H1 (cell line): Measurements from ENCODE around the gene BCAM.
"Not testable (repeated sequence)": the region's sequence is repeated elsewhere in the genome, so short reads cannot be mapped to it uniquely, and the experiment has no call there.

ENCODE experiments used
- GABPA ChIP-seq: IDR thresholded peaks from 2 replicates; pipeline ENCODE4 v1.6.1; 2011; ENCODE audit warnings: mild to moderate bottlenecking, low read length, moderate library complexity, borderline replicate concordance; ENCODE audit not compliant: insufficient read depth
- JUN ChIP-seq: IDR thresholded peaks from 2 replicates; pipeline ENCODE4 v1.6.1; 2011; ENCODE audit warnings: low read depth, mild to moderate bottlenecking, improper control_type of control experiment, low read length
- POLR2AphosphoS5 ChIP-seq: IDR thresholded peaks from 2 replicates; pipeline ENCODE4 v1.6.1; 2011; ENCODE audit warnings: low read depth, low read length
- TBP ChIP-seq: IDR thresholded peaks from 2 replicates; pipeline ENCODE4 v1.6.1; 2011; ENCODE audit warnings: low read depth, low read length, improper control_type of control experiment
- ZNF274 ChIP-seq: IDR thresholded peaks from 2 replicates; pipeline ENCODE4 v1.7.0; 2012; ENCODE audit warnings: low read length, borderline replicate concordance; ENCODE audit errors: extremely low read depth
- TF ChIP-seq, protein P1 (sequence below): IDR thresholded peaks from 2 replicates; pipeline ENCODE4 v1.6.1; 2012; ENCODE audit warnings: inconsistent platforms
- TF ChIP-seq, protein P2 (sequence below), 3 experiments: IDR thresholded peaks; 1 replicate in 2 of 3; 2 replicates in 1 of 3; pipeline versions ENCODE4 v1.5.1 to v1.6.1; 2011; ENCODE audit warnings: low read length in 3 of 3, mild to moderate bottlenecking in 3 of 3, inconsistent platforms in 2 of 3, low read depth in 1 of 3, moderate library complexity in 1 of 3; ENCODE audit not compliant: insufficient read depth in 1 of 3; ENCODE audit errors: control extremely low read depth in 1 of 3
- TF ChIP-seq, protein P3 (sequence below): IDR thresholded peaks from 2 replicates; pipeline ENCODE4 v1.6.1; 2011; ENCODE audit warnings: low read depth, mild to moderate bottlenecking, low read length; ENCODE audit not compliant: insufficient read depth

DNA sequence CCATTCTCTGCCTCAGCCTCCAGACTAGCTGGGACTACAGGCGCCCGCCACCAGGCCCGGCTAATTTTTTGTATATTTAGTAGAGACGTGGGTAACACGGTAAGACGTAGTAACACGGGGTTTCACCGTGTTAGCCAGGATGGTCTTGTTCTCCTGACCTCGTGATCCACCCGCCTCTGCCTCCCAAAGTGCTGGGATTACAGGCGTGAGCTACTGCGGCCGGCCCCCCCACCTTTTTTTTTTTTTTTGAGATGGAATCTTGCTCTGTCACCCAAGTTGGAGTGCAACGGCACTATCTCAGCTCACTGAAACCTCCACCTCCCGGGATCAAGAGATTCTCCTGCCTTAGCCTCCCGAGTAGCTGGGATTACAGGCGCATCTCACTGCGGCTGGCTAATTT lies 36.8 kb upstream of the BCAM start:
- not testable (repeated sequence) for TF ChIP-seq POLR2AphosphoS5, ZNF274, TBP, GABPA, JUN
- TF ChIP-seq, protein P1, sequence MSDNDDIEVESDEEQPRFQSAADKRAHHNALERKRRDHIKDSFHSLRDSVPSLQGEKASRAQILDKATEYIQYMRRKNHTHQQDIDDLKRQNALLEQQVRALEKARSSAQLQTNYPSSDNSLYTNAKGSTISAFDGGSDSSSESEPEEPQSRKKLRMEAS, result not testable (repeated sequence)
- TF ChIP-seq, protein P2, sequence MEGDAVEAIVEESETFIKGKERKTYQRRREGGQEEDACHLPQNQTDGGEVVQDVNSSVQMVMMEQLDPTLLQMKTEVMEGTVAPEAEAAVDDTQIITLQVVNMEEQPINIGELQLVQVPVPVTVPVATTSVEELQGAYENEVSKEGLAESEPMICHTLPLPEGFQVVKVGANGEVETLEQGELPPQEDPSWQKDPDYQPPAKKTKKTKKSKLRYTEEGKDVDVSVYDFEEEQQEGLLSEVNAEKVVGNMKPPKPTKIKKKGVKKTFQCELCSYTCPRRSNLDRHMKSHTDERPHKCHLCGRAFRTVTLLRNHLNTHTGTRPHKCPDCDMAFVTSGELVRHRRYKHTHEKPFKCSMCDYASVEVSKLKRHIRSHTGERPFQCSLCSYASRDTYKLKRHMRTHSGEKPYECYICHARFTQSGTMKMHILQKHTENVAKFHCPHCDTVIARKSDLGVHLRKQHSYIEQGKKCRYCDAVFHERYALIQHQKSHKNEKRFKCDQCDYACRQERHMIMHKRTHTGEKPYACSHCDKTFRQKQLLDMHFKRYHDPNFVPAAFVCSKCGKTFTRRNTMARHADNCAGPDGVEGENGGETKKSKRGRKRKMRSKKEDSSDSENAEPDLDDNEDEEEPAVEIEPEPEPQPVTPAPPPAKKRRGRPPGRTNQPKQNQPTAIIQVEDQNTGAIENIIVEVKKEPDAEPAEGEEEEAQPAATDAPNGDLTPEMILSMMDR (IDR thresholded peaks at IDR 0.05; ENCODE audit: control extremely low read depth in 1 of 3, insufficient read depth in 1 of 3, low read depth in 1 of 3, low read length in 3 of 3), result not testable (repeated sequence)
- TF ChIP-seq, protein P3, sequence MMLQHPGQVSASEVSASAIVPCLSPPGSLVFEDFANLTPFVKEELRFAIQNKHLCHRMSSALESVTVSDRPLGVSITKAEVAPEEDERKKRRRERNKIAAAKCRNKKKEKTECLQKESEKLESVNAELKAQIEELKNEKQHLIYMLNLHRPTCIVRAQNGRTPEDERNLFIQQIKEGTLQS, result not testable (repeated sequence)
